HepG2 (cell line): ENCODE measurements around the gene MBD3L5. TPM values are rescaled to one million over a fixed set of nuclear protein-coding genes. Genes with fewer than 3 reads are reported as not detected.
"Not testable (repeated sequence)": the region's sequence is repeated elsewhere in the genome, so short reads cannot be mapped to it uniquely, and the experiment has no call there.

Source experiments
- ATAC-seq: fragments of 200-7000 bp; cut with Tn5 transposase; 3 replicates; pipeline ENCODE4 v1.9.1; 2020; ENCODE audit warnings: mild to moderate bottlenecking, moderate library complexity
- BruUV-seq: library from RNA; stranded (reverse); fragments of 400-500 nt; replicated peaks from 2 replicates; lab custom pipeline; 2021; lab: Mats Ljungman, UMichigan
- CTCF ChIA-PET: fragments of 300-600 bp; formaldehyde crosslinking; extraction: SDS; loops from one replicate; lab custom pipeline; 2021; ENCODE audit warnings: low total read pairs, inconsistent platforms, low intra/inter-chr PET ratio; lab: Yijun Ruan, JAX
- POLR2A ChIA-PET: fragments of 350-600 bp; sonication (Branson Sonifier 250); formaldehyde crosslinking; loops from one replicate; lab custom pipeline; 2020; ENCODE audit warnings: antibody characterized with exemption, inconsistent platforms; lab: Yijun Ruan, JAX
- DNase-seq: peaks from one replicate; pipeline ENCODE4 v3.0.0-alpha.2; 2015; ENCODE audit warnings: low spot score
- FAIRE-seq: peaks from 3 replicates; lab custom pipeline; 2011; peaks lifted over from hg19 to GRCh38; lab: Jason Lieb, UNC
- H2AFZ ChIP-seq: one replicate; pipeline ENCODE4 v1.6.1; 2011; ENCODE audit warnings: low read length, inconsistent platforms
- H3K27ac ChIP-seq: fragments of 300-600 bp; 3 replicates; pipeline ENCODE4 v1.8.0; 2011; ENCODE audit warnings: mixed run types, mild to moderate bottlenecking, mixed read lengths, low read length, inconsistent platforms; ENCODE audit not compliant: insufficient read depth; ENCODE audit errors: extremely low read length
- H3K27me3 ChIP-seq, 2 experiments: fragments of 200-600 bp in 1 of 2; 2 replicates in 1 of 2; 3 replicates in 1 of 2; pipeline versions ENCODE4 v1.6.0 to v1.8.0; 2011; ENCODE audit warnings: low read length in 2 of 2, mild to moderate bottlenecking in 2 of 2, moderate library complexity in 2 of 2, inconsistent platforms in 1 of 2; ENCODE audit not compliant: insufficient read depth in 2 of 2, control insufficient read depth in 1 of 2
- H3K36me3 ChIP-seq, 2 experiments: fragments of 200-600 bp in 1 of 2; replicated peaks in 1 of 2; 2 replicates in 1 of 2; 3 replicates in 1 of 2; pipeline versions ENCODE4 v1.5.1 to v1.8.0; 2011; ENCODE audit warnings: low read length in 2 of 2, inconsistent platforms in 1 of 2; ENCODE audit not compliant: insufficient read depth in 2 of 2, control insufficient read depth in 1 of 2
- H3K4me1 ChIP-seq: 2 replicates; pipeline ENCODE4 v1.5.1; 2012; ENCODE audit warnings: low read length, inconsistent platforms; ENCODE audit not compliant: insufficient read depth
- H3K4me2 ChIP-seq: 2 replicates; pipeline ENCODE4 v1.6.0; 2011; ENCODE audit warnings: low read depth, low read length, inconsistent platforms
- H3K4me3 ChIP-seq, 3 experiments: fragments of 200-600 bp in 1 of 3; sonication (generic), shearing (Covaris generic) in 1 of 3; replicated peaks in 1 of 3; 2 replicates each; pipeline ENCODE4 v1.5.1; 2011 to 2016; ENCODE audit warnings: low read length in 3 of 3, inconsistent platforms in 2 of 3, low read depth in 2 of 3, mild to moderate bottlenecking in 2 of 3, control low read depth in 1 of 3, mixed read lengths in 1 of 3; ENCODE audit not compliant: insufficient read depth in 1 of 3
- H3K79me2 ChIP-seq: one replicate; pipeline ENCODE4 v1.6.1; 2011; ENCODE audit warnings: low read length, inconsistent platforms; ENCODE audit not compliant: insufficient read depth
- H3K9ac ChIP-seq: 2 replicates; pipeline ENCODE4 v1.6.0; 2011; ENCODE audit warnings: mild to moderate bottlenecking, low read depth, low read length, inconsistent platforms; ENCODE audit not compliant: insufficient read depth
- H3K9me3 ChIP-seq: 2 replicates; pipeline ENCODE4 v1.5.1; 2012; ENCODE audit warnings: mild to moderate bottlenecking, low read length
- H4K20me1 ChIP-seq: 2 replicates; pipeline ENCODE4 v1.6.0; 2011; ENCODE audit warnings: inconsistent platforms, mild to moderate bottlenecking, low read length, moderate library complexity; ENCODE audit not compliant: insufficient read depth
- MAFK ChIP-seq, 2 experiments: IDR thresholded peaks in 1 of 2; conservative IDR thresholded peaks in 1 of 2; 2 replicates each; pipeline ENCODE4 v1.6.1; 2011; ENCODE audit warnings: improper control_type of control experiment in 2 of 2, low read length in 2 of 2
- WGBS: methylation state at CpG from one replicate; pipeline ENCODE4 v1.1.6; 2017; ENCODE audit warnings: low lambda C conversion rate; 5-methylcytosine and 5-hydroxymethylcytosine counted together
- in situ Hi-C: cut with HindIII; loops from 2 replicates; pipeline ENCODE4 v1.10.0; 2017; ENCODE audit warnings: low pct_unique_long_range_greater_than_20kb; ENCODE audit not compliant: extremely low pct_ligation_motif_present
- intact Hi-C: fragments of 100-400 bp; cut with micrococcal nuclease; formaldehyde crosslinking; loops from one replicate; pipeline ENCODE4 v1.10.0; 2022; ENCODE audit not compliant: unreplicated experiment
- polyA plus RNA-seq, 8 experiments: library from polyadenylated mRNA; depleted of rRNA in 3 of 8; stranded (reverse) in 7 of 8; unstranded in 1 of 8; fragments of >200 nt; fragmentation: Illumina TruSeq in 4 of 8; extraction: Trizol in 4 of 8; gene quantifications; 2 replicates each; pipeline versions ENCODE4 v1.2.1 to v1.2.3, GENCODE V29; 2011 to 2016; ENCODE audit warnings: low read depth in 4 of 8, missing spikeins in 1 of 8, mixed read lengths in 1 of 8; ENCODE audit not compliant: insufficient read depth in 1 of 8
- total RNA-seq, 5 experiments: library from RNA; depleted of rRNA; stranded (reverse); fragments of >200 nt; fragmentation: Illumina TruSeq; extraction: Trizol; gene quantifications; 2 replicates each; pipeline ENCODE4 v1.2.3, GENCODE V29; 2016; ENCODE audit warnings: low read depth in 1 of 5

MBD3L5 gene
- total and polyA plus RNA-seq, 2 of the 13 experiments (the other 11 are each of a cell fraction or from before 2014, with no cell fraction given), result not detected

GRCh38 chr19:7055679-7056078 is 25.3 kb downstream of the MBD3L5 start:
- not testable (repeated sequence) for H3K27me3 ChIP-seq, H3K9me3 ChIP-seq, H3K27ac ChIP-seq, DNase-seq, H4K20me1 ChIP-seq
- TF ChIP-seq MAFK (conservative IDR thresholded peaks at IDR 0.05 in 1 of 2, IDR thresholded peaks at IDR 0.05 in 1 of 2; ENCODE audit: low read length in 2 of 2), result peak in 1 of 2 experiments; percentile 51; a peak in 2 of 4 replicates
- TF ChIP-seq, all 625 proteins: peak for 1; not testable (repeated sequence) for 624
- H3K4me1 ChIP-seq, H3K4me2 ChIP-seq, POLR2A ChIA-PET, H3K79me2 ChIP-seq, H3K9ac ChIP-seq, BruUV-seq, in situ Hi-C loops, H2AFZ ChIP-seq, ATAC-seq, FAIRE-seq, H3K36me3 ChIP-seq, CTCF ChIA-PET, H3K4me3 ChIP-seq, intact Hi-C loops: not testable (repeated sequence)
- 68% methylated on average over 12 of the region's 14 CpGs for WGBS

GRCh38 chr19:7056371-7056770 is 26.0 kb downstream of the MBD3L5 start:
- H3K9ac ChIP-seq, H3K36me3 ChIP-seq, intact Hi-C loops, ATAC-seq, BruUV-seq, POLR2A ChIA-PET, H3K27me3 ChIP-seq, FAIRE-seq, H3K27ac ChIP-seq, H3K4me3 ChIP-seq, in situ Hi-C loops, CTCF ChIA-PET, H4K20me1 ChIP-seq, DNase-seq, H3K4me1 ChIP-seq, H3K79me2 ChIP-seq, H3K4me2 ChIP-seq, H2AFZ ChIP-seq, H3K9me3 ChIP-seq: not testable (repeated sequence)
- whole genome bisulfite sequencing, result 77% methylated on average over 7 of the region's 16 CpGs

GRCh38 chr19:7058576-7058975 is 28.2 kb downstream of the MBD3L5 start, which contains the start of gene MBD3L3:
TSS of gene MBD3L3 (minus strand) at chr19:7058676. CDS start at chr19:7058605, 71 bp downstream.
- H4K20me1 ChIP-seq, ATAC-seq, H3K36me3 ChIP-seq, H3K9ac ChIP-seq, H3K4me3 ChIP-seq, BruUV-seq, H3K79me2 ChIP-seq, CTCF ChIA-PET, H3K4me1 ChIP-seq, DNase-seq, H3K27me3 ChIP-seq, intact Hi-C loops, H3K4me2 ChIP-seq, H3K9me3 ChIP-seq, in situ Hi-C loops, H2AFZ ChIP-seq, H3K27ac ChIP-seq, POLR2A ChIA-PET, FAIRE-seq: not testable (repeated sequence)
- WGBS, result 17% methylated on average over 1 of the region's 8 CpGs

GRCh38 chr19:7059977-7060376 is 29.6 kb downstream of the MBD3L5 start:
- WGBS, result 5% methylated on average over 2 of the region's 2 CpGs
- BruUV-seq, ATAC-seq, H3K36me3 ChIP-seq, FAIRE-seq, H3K27ac ChIP-seq, H3K27me3 ChIP-seq, H3K9ac ChIP-seq, intact Hi-C loops, H3K79me2 ChIP-seq, H3K4me2 ChIP-seq, H3K4me1 ChIP-seq, H2AFZ ChIP-seq, DNase-seq, POLR2A ChIA-PET, in situ Hi-C loops, H3K9me3 ChIP-seq, CTCF ChIA-PET, H4K20me1 ChIP-seq, H3K4me3 ChIP-seq: not testable (repeated sequence)
